NCI-H2227 (cell line): ENCODE measurements around the gene DACT3.

Source experiments
- DNase-seq: peaks from one replicate; lab custom pipeline; 2025; ENCODE audit not compliant: unreplicated experiment; lab: John Stamatoyannopoulos, UW

DACT3 gene

DNA sequence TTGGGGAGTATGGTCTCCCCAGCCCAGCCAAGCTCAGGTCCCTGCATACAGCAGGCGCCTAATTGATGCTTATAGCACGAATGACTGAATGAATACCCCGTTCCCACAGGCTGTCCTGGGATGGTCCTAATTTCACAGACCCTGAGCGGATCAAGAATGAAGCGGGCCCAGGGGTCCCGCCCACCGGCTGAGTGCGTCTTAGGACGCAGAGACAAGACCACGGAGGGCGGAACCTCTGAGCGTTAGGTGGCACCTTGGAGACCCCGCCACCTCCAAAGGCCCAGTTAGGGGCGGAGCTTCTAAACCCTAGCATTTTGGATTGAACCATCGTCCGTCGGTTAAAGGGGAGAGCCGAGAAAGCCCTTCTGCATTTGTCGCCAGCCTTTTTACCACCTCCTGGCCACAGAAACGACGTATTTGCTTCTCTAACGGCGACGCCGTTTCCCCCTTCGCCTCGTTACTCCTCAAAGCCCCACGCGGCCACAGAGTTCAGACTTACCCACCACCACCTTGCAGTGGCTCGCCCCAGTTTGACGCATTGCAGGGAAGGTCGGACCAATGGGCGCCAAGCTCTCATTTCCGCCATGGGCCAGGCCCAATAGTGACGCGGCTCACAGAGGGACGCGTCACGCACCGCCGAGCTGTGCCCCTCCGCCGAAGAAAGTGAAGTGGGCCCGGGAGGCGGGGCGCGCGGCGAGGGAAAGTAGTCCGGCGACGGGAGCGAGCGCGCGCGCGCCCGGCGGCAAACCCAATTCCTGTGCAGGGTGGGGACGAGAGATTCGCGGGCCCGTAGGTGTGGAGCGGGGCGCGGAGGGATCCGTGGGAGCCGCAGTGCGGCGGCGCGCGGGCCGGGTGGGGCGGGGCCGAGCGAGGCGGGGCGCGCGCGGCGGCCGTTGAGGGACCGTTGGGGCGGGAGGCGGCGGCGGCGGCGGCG is 60.3 kb downstream of the DACT3 start:
- peak; percentile 96 for DNase-seq

DNA sequence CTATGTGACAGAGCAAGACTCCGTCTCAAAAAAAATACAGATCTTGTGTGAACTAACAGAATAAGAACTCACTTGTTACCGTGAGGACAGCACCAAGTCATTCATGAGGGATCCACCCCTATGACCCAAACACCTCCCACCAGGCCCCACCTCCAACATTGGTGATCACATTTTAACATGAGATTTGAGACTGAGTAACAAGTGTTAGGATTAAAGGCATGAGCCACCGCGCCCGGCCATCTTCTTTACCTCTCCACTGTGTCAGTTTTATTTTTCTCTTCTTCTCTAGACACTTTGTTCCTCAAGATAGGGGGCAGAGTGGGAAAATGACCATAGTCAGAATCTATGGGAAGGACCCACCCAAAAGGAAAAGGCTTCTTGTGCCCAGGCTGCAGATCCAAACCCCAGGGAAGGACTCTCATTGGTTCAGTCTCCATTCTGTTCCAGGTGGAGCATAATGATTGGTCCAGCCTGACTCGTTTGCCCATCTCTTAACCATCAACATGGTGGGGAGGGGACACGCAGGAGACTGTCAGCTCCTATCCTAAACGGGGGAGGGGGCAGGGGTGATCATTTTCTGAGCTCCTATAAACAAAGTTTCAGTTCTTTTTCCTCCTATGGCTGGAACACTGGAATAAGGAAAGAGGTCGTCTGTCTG is 61.1 kb downstream of the DACT3 start:
- DNase-seq: no peak

DNA sequence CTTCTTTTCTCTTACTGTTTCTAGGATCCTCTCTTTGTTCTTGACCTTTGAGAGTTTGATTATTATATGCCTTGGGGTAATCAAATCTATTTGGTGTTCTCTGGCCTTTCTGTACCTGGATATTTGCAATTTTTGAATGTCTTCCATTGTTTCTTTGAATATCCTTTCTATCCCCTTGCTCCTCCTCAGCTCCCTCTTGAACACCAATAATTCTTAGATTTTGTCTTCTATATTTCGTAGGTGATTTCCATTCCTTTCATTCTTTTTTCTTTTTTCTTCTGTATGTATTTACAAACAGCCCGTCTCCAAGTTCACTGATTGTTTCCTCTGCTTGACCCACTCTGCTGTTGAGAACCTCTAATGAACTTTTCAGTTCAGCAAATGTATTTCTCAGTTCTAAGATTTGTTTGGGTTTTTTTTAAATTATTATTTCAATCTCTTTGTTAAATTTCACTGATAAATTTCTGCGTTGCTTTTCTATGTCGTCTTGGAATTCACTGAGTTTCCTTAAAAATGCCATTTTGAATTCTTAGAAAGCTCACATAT is 62.5 kb downstream of the DACT3 start:
- no peak for DNase-seq
